ENCODE measurements around the gene GMDS.

- TF ChIP-seq CTCF (IDR thresholded peaks at IDR 0.05; ENCODE audit: control extremely low read depth in 1 of 3, insufficient read depth in 1 of 3, low read depth in 1 of 3, low read length in 3 of 3) (no peak), TAF7 (optimal IDR thresholded peaks at IDR 0.05; ENCODE audit: borderline replicate concordance, low read depth, low read length) (no peak), CEBPB (IDR thresholded peaks at IDR 0.05; ENCODE audit: low read depth, low read length) (no peak), CHD1 (IDR thresholded peaks at IDR 0.05; ENCODE audit: low read depth, low read length) (no peak), JUN (IDR thresholded peaks at IDR 0.05; ENCODE audit: low read depth, low read length) (no peak), KDM1A (IDR thresholded peaks at IDR 0.05; ENCODE audit: borderline replicate concordance, low read length) (no peak)
Measured at GRCh38 chr6:1591243-1591642, 654.2 kb downstream of the GMDS start.
